ENCODE data around the gene ABCA6. TPM values are rescaled to one million over a fixed set of nuclear protein-coding genes. Genes with fewer than 3 reads are reported as not detected.

The ABCA6 gene
- total and polyA plus RNA-seq, 2 of the 13 experiments (the other 11 are each of a cell fraction or from before 2014, with no cell fraction given), result 0.05 to 0.11 TPM

- TF ChIP-seq ZNF101 (CRISPR knock-in tag; IDR thresholded peaks at IDR 0.05; ENCODE audit: borderline replicate concordance, low read depth) (no peak), RBM22 (optimal IDR thresholded peaks at IDR 0.05; ENCODE audit: low read length) (no peak), MED1 (CRISPR knock-in tag; IDR thresholded peaks at IDR 0.05) (peak; percentile 91), RAD21 (CRISPR knock-in tag; IDR thresholded peaks at IDR 0.05) (no peak), YY1 (IDR thresholded peaks at IDR 0.05; ENCODE audit: insufficient read depth, insufficient replicate concordance, low read depth, low read length) (no peak), EHMT2 (IDR thresholded peaks at IDR 0.05; ENCODE audit: borderline replicate concordance, low read depth, low read length) (peak; percentile 27; the same call in 1 of the 2 replicates), NFIB (CRISPR knock-in tag; IDR thresholded peaks at IDR 0.05; ENCODE audit: borderline replicate concordance) (no peak), ZNF414 (CRISPR knock-in tag; IDR thresholded peaks at IDR 0.05) (no peak), CEBPG (CRISPR knock-in tag; IDR thresholded peaks at IDR 0.05) (peak; percentile 94), ATF7 (IDR thresholded peaks at IDR 0.05) (no peak), ATF7 (CRISPR knock-in tag; IDR thresholded peaks at IDR 0.05) (no peak), EZH2 (conservative IDR thresholded peaks at IDR 0.05; ENCODE audit: low read depth, low read length) (no peak), ZNF660 (CRISPR knock-in tag; IDR thresholded peaks at IDR 0.05; ENCODE audit: borderline replicate concordance, low read depth) (no peak), ZNF12 (CRISPR knock-in tag; IDR thresholded peaks at IDR 0.05) (peak; percentile 67; the same call in 1 of the 2 replicates), ZNF121 (CRISPR knock-in tag; IDR thresholded peaks at IDR 0.05) (no peak), ZNF143 (CRISPR knock-in tag; IDR thresholded peaks at IDR 0.05) (no peak), RBAK (CRISPR knock-in tag; IDR thresholded peaks at IDR 0.05) (no peak), SCMH1 (CRISPR knock-in tag; IDR thresholded peaks at IDR 0.05; ENCODE audit: borderline replicate concordance) (no peak), CCDC6 (CRISPR knock-in tag; IDR thresholded peaks at IDR 0.05) (no peak), ZNF180 (CRISPR knock-in tag; IDR thresholded peaks at IDR 0.05; ENCODE audit: borderline replicate concordance, low read depth) (no peak), DMTF1 (CRISPR knock-in tag; IDR thresholded peaks at IDR 0.05) (no peak)
- TF ChIP-seq, protein P1, sequence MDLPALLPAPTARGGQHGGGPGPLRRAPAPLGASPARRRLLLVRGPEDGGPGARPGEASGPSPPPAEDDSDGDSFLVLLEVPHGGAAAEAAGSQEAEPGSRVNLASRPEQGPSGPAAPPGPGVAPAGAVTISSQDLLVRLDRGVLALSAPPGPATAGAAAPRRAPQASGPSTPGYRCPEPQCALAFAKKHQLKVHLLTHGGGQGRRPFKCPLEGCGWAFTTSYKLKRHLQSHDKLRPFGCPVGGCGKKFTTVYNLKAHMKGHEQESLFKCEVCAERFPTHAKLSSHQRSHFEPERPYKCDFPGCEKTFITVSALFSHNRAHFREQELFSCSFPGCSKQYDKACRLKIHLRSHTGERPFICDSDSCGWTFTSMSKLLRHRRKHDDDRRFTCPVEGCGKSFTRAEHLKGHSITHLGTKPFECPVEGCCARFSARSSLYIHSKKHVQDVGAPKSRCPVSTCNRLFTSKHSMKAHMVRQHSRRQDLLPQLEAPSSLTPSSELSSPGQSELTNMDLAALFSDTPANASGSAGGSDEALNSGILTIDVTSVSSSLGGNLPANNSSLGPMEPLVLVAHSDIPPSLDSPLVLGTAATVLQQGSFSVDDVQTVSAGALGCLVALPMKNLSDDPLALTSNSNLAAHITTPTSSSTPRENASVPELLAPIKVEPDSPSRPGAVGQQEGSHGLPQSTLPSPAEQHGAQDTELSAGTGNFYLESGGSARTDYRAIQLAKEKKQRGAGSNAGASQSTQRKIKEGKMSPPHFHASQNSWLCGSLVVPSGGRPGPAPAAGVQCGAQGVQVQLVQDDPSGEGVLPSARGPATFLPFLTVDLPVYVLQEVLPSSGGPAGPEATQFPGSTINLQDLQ (CRISPR knock-in tag; IDR thresholded peaks at IDR 0.05), result no peak
These were observed 90.5 kb downstream of the ABCA6 start (continued) for GRCh38 chr17:69050999-69051775.

Data from HepG2 (cell line).